Liver (tissue), 9 donors: ENCODE data around the gene GPR52. TPM values are rescaled to one million over a fixed set of nuclear protein-coding genes. Genes with fewer than 3 reads are reported as not detected.

Experiments used
- DNase-seq: peaks from one replicate; pipeline ENCODE4 v3.0.0-alpha.2; 2017; ENCODE audit warnings: low spot score
- H3K27ac ChIP-seq, 2 donors: one replicate each; pipeline ENCODE4 v1.7.0; 2013; ENCODE audit warnings: inconsistent platforms in 2 of 2, low read length in 2 of 2, control low read depth in 1 of 2, low read depth in 1 of 2, mild to moderate bottlenecking in 1 of 2
- H3K27me3 ChIP-seq, 4 donors: one replicate each; pipeline versions ENCODE4 v1.6.1 to v1.7.0; 2013; ENCODE audit warnings: low read length in 3 of 4, inconsistent platforms in 1 of 4, mild to moderate bottlenecking in 1 of 4, moderate library complexity in 1 of 4; ENCODE audit not compliant: control insufficient read depth in 4 of 4, insufficient read depth in 4 of 4
- H3K36me3 ChIP-seq, 4 donors: one replicate each; pipeline versions ENCODE4 v1.6.1 to v1.7.0; 2013; ENCODE audit warnings: low read length in 3 of 4, mild to moderate bottlenecking in 3 of 4, low read depth in 1 of 4, moderate library complexity in 1 of 4; ENCODE audit not compliant: control insufficient read depth in 4 of 4, insufficient read depth in 3 of 4
- H3K4me1 ChIP-seq, 4 donors: one replicate each; pipeline versions ENCODE4 v1.6.1 to v1.7.0; 2013; ENCODE audit warnings: low read length in 3 of 4, mild to moderate bottlenecking in 3 of 4, moderate library complexity in 1 of 4; ENCODE audit not compliant: control insufficient read depth in 4 of 4, insufficient read depth in 4 of 4
- H3K4me3 ChIP-seq, 3 donors: one replicate each; pipeline versions ENCODE4 v1.6.1 to v1.7.0; 2013; ENCODE audit warnings: low read length in 3 of 3, control low read depth in 1 of 3, low read depth in 1 of 3, mild to moderate bottlenecking in 1 of 3
- H3K9ac ChIP-seq, 2 donors: one replicate each; pipeline ENCODE4 v1.7.0; 2013; ENCODE audit warnings: low read length in 2 of 2, mild to moderate bottlenecking in 2 of 2, moderate library complexity in 2 of 2, control low read depth in 1 of 2, low read depth in 1 of 2
- H3K9me3 ChIP-seq, 4 donors: one replicate each; pipeline versions ENCODE4 v1.6.1 to v1.7.0; 2013; ENCODE audit warnings: low read length in 3 of 4; ENCODE audit not compliant: control insufficient read depth in 4 of 4
- EGR1 ChIP-seq, 2 donors: IDR thresholded peaks; 2 replicates each; pipeline ENCODE4 v1.6.1; 2016 to 2018; ENCODE audit warnings: antibody characterized with exemption in 2 of 2, low read depth in 2 of 2
- FOXA1 ChIP-seq: IDR thresholded peaks from 2 replicates; pipeline ENCODE4 v1.6.1; 2016; ENCODE audit warnings: antibody characterized with exemption
- FOXA2 ChIP-seq: IDR thresholded peaks from 2 replicates; pipeline ENCODE4 v1.6.1; 2016; ENCODE audit warnings: antibody characterized with exemption
- GABPA ChIP-seq, 2 donors: IDR thresholded peaks in 1 of 2; conservative IDR thresholded peaks in 1 of 2; 2 replicates each; pipeline ENCODE4 v1.6.1; 2016; ENCODE audit warnings: antibody characterized with exemption in 2 of 2, mild to moderate bottlenecking in 1 of 2, moderate library complexity in 1 of 2
- HNF4A ChIP-seq, 2 donors: conservative IDR thresholded peaks; 2 replicates each; pipeline ENCODE4 v1.6.1; 2016; ENCODE audit warnings: antibody characterized with exemption in 2 of 2, mild to moderate bottlenecking in 2 of 2
- HNF4G ChIP-seq: IDR thresholded peaks from 2 replicates; pipeline ENCODE4 v1.6.1; 2016; ENCODE audit warnings: antibody characterized with exemption
- JUND ChIP-seq, 2 donors: IDR thresholded peaks; 2 replicates each; pipeline ENCODE4 v1.6.1; 2016; ENCODE audit warnings: antibody characterized with exemption in 2 of 2
- MAX ChIP-seq: IDR thresholded peaks from 2 replicates; pipeline ENCODE4 v1.6.1; 2016; ENCODE audit warnings: antibody characterized with exemption
- NR2F2 ChIP-seq: IDR thresholded peaks from 2 replicates; pipeline ENCODE4 v1.6.1; 2016; ENCODE audit warnings: antibody characterized with exemption
- RAD21 ChIP-seq, 2 donors: IDR thresholded peaks; 2 replicates each; pipeline ENCODE4 v1.6.1; 2016; ENCODE audit warnings: antibody characterized with exemption in 2 of 2, mild to moderate bottlenecking in 2 of 2
- REST ChIP-seq: IDR thresholded peaks from 2 replicates; pipeline ENCODE4 v1.6.1; 2016; ENCODE audit warnings: antibody characterized with exemption, mild to moderate bottlenecking
- RXRA ChIP-seq, 2 donors: IDR thresholded peaks; 2 replicates each; pipeline ENCODE4 v1.6.1; 2017 to 2018; ENCODE audit warnings: antibody characterized with exemption in 2 of 2, mild to moderate bottlenecking in 1 of 2
- SP1 ChIP-seq: IDR thresholded peaks from 2 replicates; pipeline ENCODE4 v1.6.1; 2018; ENCODE audit warnings: antibody characterized with exemption, mild to moderate bottlenecking
- TAF1 ChIP-seq: conservative IDR thresholded peaks from 2 replicates; pipeline ENCODE4 v1.6.1; 2016; ENCODE audit warnings: antibody characterized with exemption, mild to moderate bottlenecking
- YY1 ChIP-seq: IDR thresholded peaks from 2 replicates; pipeline ENCODE4 v1.6.1; 2016; ENCODE audit warnings: antibody characterized with exemption, mild to moderate bottlenecking
- ZBTB33 ChIP-seq: IDR thresholded peaks from 2 replicates; pipeline ENCODE4 v1.6.1; 2016; ENCODE audit warnings: antibody characterized with exemption
- WGBS: extraction: QIAGEN DNeasy Blood & Tissue Kit; methylation state at CpG from one replicate; pipeline ENCODE4 v1.1.7; 2013; 5-methylcytosine and 5-hydroxymethylcytosine counted together
- polyA plus RNA-seq, 2 donors: library from polyadenylated mRNA; stranded (reverse) in 1 of 2; unstranded in 1 of 2; fragments of 200-250 nt in 1 of 2; fragments of >200 nt in 1 of 2; fragmentation: Nextera tagmentation in 1 of 2; extraction: Ambion mirVana in 1 of 2; gene quantifications; one replicate each; pipeline versions ENCODE4 v1.2.1 to v1.2.3, GENCODE V29; 2013 to 2015
- total RNA-seq, 2 donors: library from RNA; depleted of rRNA; stranded (reverse); fragments of >200 nt; gene quantifications; one replicate each; pipeline ENCODE4 v1.2.3, GENCODE V29; 2014
- TF ChIP-seq, protein P1 (sequence below): IDR thresholded peaks from 2 replicates; pipeline ENCODE4 v1.6.1; 2016; ENCODE audit warnings: antibody characterized with exemption
- TF ChIP-seq, protein P2 (sequence below): fragments of 150-350 bp; IDR thresholded peaks from 2 replicates; pipeline ENCODE4 v1.5.1; 2017; ENCODE audit warnings: improper control_type of control experiment, low read depth, low read length; ENCODE audit not compliant: missing input control
- donor health status: healthy.
- donor health status: healthy.
- donor health status: healthy.
- donor health status: healthy.
- donor health status: healthy.

Gene GPR52
- total and polyA plus RNA-seq, 4 donors: 1.3 to 4.8 TPM; not detected in 2

GRCh38 chr1:174425121-174425520 lies 22.6 kb upstream of the GPR52 start:
- Histone ChIP-seq H3K9ac (no peak overlapping the region), H3K9me3 (no peaks in the 10 kb centered on the region), H3K4me3 (no peak overlapping the region), H3K36me3 (no peaks in the 10 kb centered on the region), H3K27ac (no peak overlapping the region), H3K4me1 (peaks cover 0 to 2% (median 0%) of the 10 kb centered on the region in 4 donors), H3K27me3 (no peaks in the 10 kb centered on the region)
- no peak for DNase-seq
- TF ChIP-seq ZBTB33 (no peak), FOXA2 (no peak), RXRA (IDR thresholded peaks at IDR 0.05) (no peak), HNF4G (no peak), TAF1 (no peak), NR2F2 (no peak), RAD21 (IDR thresholded peaks at IDR 0.05) (no peak), HNF4A (conservative IDR thresholded peaks at IDR 0.05) (no peak), EGR1 (IDR thresholded peaks at IDR 0.05; ENCODE audit: low read depth in 2 of 2) (no peak), JUND (IDR thresholded peaks at IDR 0.05) (no peak)
- TF ChIP-seq, protein P1, sequence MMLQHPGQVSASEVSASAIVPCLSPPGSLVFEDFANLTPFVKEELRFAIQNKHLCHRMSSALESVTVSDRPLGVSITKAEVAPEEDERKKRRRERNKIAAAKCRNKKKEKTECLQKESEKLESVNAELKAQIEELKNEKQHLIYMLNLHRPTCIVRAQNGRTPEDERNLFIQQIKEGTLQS: no peak

- TF ChIP-seq SP1: no peak
- TF ChIP-seq JUND (IDR thresholded peaks at IDR 0.05): no peak
- no peak for TF ChIP-seq ZBTB33
- no peak for TF ChIP-seq FOXA1
- no peak for TF ChIP-seq MAX
- no peak for TF ChIP-seq EGR1 (IDR thresholded peaks at IDR 0.05; ENCODE audit: low read depth in 2 of 2)
- TF ChIP-seq HNF4A (conservative IDR thresholded peaks at IDR 0.05): no peak
- TF ChIP-seq YY1: no peak
- TF ChIP-seq GABPA (IDR thresholded peaks at IDR 0.05 in 1 of 2, conservative IDR thresholded peaks at IDR 0.05 in 1 of 2): no peak
- TF ChIP-seq RXRA (IDR thresholded peaks at IDR 0.05): no peak
- TF ChIP-seq FOXA2: no peak
- TF ChIP-seq, protein P2, sequence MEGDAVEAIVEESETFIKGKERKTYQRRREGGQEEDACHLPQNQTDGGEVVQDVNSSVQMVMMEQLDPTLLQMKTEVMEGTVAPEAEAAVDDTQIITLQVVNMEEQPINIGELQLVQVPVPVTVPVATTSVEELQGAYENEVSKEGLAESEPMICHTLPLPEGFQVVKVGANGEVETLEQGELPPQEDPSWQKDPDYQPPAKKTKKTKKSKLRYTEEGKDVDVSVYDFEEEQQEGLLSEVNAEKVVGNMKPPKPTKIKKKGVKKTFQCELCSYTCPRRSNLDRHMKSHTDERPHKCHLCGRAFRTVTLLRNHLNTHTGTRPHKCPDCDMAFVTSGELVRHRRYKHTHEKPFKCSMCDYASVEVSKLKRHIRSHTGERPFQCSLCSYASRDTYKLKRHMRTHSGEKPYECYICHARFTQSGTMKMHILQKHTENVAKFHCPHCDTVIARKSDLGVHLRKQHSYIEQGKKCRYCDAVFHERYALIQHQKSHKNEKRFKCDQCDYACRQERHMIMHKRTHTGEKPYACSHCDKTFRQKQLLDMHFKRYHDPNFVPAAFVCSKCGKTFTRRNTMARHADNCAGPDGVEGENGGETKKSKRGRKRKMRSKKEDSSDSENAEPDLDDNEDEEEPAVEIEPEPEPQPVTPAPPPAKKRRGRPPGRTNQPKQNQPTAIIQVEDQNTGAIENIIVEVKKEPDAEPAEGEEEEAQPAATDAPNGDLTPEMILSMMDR: no peak
- no peak for TF ChIP-seq TAF1
- no peak for TF ChIP-seq REST
- TF ChIP-seq RAD21 (IDR thresholded peaks at IDR 0.05): no peak
- no peak for TF ChIP-seq HNF4G
- no peak for TF ChIP-seq NR2F2
- TF ChIP-seq, protein P1: no peak
- Histone ChIP-seq H3K4me1 (peaks cover 0 to 2% (median 0%) of the 10 kb centered on the region in 4 donors), H3K4me3 (no peak overlapping the region), H3K9me3 (no peaks in the 10 kb centered on the region), H3K27ac (no peak overlapping the region), H3K27me3 (no peaks in the 10 kb centered on the region), H3K9ac (no peak overlapping the region), H3K36me3 (no peaks in the 10 kb centered on the region)
- WGBS: 98% methylated on average over 3 of the region's 3 CpGs
- DNase-seq: no peak
Observed at GRCh38 chr1:174426153-174426552, 21.6 kb upstream of the GPR52 start.
